ENCODE data around the gene PAX2. TPM values are rescaled to one million over a fixed set of nuclear protein-coding genes. Genes with fewer than 3 reads are reported as not detected.

PAX2 gene
- total and polyA plus RNA-seq, 2 of the 8 experiments (the other 6 are each of a cell fraction or from before 2014, with no cell fraction given) = 0.02 TPM; not detected in 1

DNA sequence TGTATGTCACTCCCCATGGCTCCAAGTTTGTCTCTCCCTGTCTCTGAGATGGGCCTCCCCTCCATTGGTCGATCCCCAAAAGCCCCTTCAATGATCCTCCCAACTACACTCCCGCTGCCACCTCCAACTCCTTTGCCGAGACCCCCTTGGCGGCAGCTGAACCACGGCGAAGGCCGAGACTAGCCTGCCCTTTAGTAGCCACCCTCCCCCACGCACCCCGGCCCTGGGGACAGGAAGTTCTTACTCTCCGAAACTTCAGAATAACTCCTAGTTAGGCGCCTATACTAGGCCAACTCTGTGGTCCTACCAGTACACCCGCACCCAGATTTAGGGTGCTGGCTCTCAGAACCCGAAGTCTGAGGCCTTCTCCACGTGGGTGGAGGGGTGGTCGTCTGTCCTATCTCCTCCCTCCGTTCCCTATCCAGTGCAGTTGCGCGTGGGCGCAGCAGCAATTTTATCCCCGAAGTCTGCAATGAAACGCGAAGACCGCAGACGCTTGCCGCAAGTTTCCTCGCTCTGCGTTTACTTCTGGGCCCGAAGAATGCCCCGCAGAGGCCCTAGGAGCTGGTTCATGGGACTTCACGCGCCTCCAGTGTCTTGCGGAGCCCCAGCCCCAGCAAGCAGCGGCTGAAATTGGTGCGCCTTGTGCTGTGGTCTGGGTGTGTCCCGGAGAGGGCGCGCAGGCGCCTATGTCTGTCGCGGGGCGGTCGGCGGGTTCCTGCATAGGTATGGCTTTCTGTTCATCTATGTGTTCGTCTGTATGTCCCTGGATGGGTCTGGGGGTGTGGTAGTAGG lies 84.7 kb downstream of the PAX2 start:
- Histone ChIP-seq H3K4me1 (replicated peaks in 1 of 4; ENCODE audit: control insufficient read depth in 3 of 4, insufficient read depth in 4 of 4, low read length in 3 of 4) (peaks cover 4 to 26% (median 20%) of the 10 kb centered on the region in 4 experiments), H3K4me2 (ENCODE audit: insufficient read depth in 1 of 2, low read depth in 2 of 2, low read length in 2 of 2) (peak overlapping the region; percentile 43 to 51; a peak in 3 of 4 replicates), H3K79me2 (ENCODE audit: control insufficient read depth in 1 of 2, insufficient read depth in 2 of 2, low read length in 2 of 2) (no peaks in the 10 kb centered on the region), H2BK20ac (ENCODE audit: low read length) (no peak overlapping the region), H4K5ac (ENCODE audit: insufficient read length, low read depth, low read length) (no peak overlapping the region), H4K91ac (replicated peaks; ENCODE audit: insufficient read length, low read length) (no peak overlapping the region), H2BK12ac (ENCODE audit: low read depth, low read length) (peak overlapping the region; percentile 60; the same call in 1 of the 2 replicates), H2BK120ac (replicated peaks; ENCODE audit: low read depth, low read length) (no peak overlapping the region), H3K9ac (replicated peaks in 1 of 4; ENCODE audit: extremely low read depth in 1 of 4, low read depth in 3 of 4, low read length in 3 of 4) (no peak overlapping the region), H3K4me3 (ENCODE audit: extremely low read depth in 1 of 4, insufficient read depth in 2 of 4, low read depth in 3 of 4, low read length in 4 of 4) (no peak overlapping the region), H4K20me1 (replicated peaks in 1 of 2; ENCODE audit: control insufficient read depth in 1 of 2, insufficient read depth in 2 of 2, low read length in 2 of 2) (peaks cover 11 to 15% of the 10 kb centered on the region in 2 experiments), H3K14ac (ENCODE audit: insufficient read length) (no peak overlapping the region), H3K79me1 (ENCODE audit: low read depth, low read length) (no peaks in the 10 kb centered on the region), H3K23ac (ENCODE audit: insufficient read length) (no peak overlapping the region), H2BK15ac (ENCODE audit: low read length) (peak overlapping the region; percentile 72; the same call in 1 of the 2 replicates), H3K36me3 (ENCODE audit: control insufficient read depth in 2 of 4, insufficient read depth in 4 of 4, low read length in 3 of 4) (peaks cover 0 to 8% (median 0%) of the 10 kb centered on the region in 4 experiments; a peak in 1 of 8 replicates), H3K9me3 (ENCODE audit: insufficient read depth in 2 of 2, low read depth in 1 of 2, low read length in 1 of 2) (no peaks in the 10 kb centered on the region), H3K18ac (ENCODE audit: extremely low read depth, low read length) (no peak overlapping the region), H2AFZ (ENCODE audit: low read length) (no peak overlapping the region), H3K56ac (replicated peaks; ENCODE audit: insufficient read length, low read depth, low read length) (no peak overlapping the region), H3K4ac (replicated peaks; ENCODE audit: insufficient read length, low read depth, low read length) (no peak overlapping the region), H3K27me3 (replicated peaks in 1 of 4; ENCODE audit: control insufficient read depth in 3 of 4, extremely low read depth in 1 of 4, insufficient read depth in 3 of 4, low read length in 3 of 4) (peaks cover 82 to 96% (median 94%) of the 10 kb centered on the region in 4 experiments), H3K27ac (ENCODE audit: low read depth, low read length) (no peak overlapping the region), H3K23me2 (ENCODE audit: low read depth, low read length) (peaks cover 2% of the 10 kb centered on the region; the same call in 1 of the 2 replicates), H4K8ac (ENCODE audit: extremely low read depth, insufficient read depth, low read length) (peak overlapping the region; percentile 57; the same call in 1 of the 2 replicates), H2BK5ac (ENCODE audit: low read depth, low read length) (no peak overlapping the region), H2AK5ac (ENCODE audit: low read depth, low read length) (0 out of 2 replicates have a peak overlapping the region, but pooled peaks have one; percentile 39)
- ChIA-PET CTCF (ENCODE audit: partially characterized antibody) (interaction anchor here (0.9 to 8.1 kb wide), 7 partner anchors 13 to 95 kb away, joined by 3 to 74 read pairs (median 3); no protein-coding TSS in a partner anchor), POLR2A (ENCODE audit: partially characterized antibody) (no interaction called here)
- FAIRE-seq = no peak
- TF ChIP-seq EGR1 (IDR thresholded peaks at IDR 0.05; ENCODE audit: borderline replicate concordance, low read depth, low read length) = no peak
- peak; percentile 98 for TF ChIP-seq EZH2 (IDR thresholded peaks at IDR 0.05; ENCODE audit: low read depth, low read length, severe bottlenecking)
- TF ChIP-seq CBX8 (IDR thresholded peaks at IDR 0.05; ENCODE audit: borderline replicate concordance, low read depth, low read length) = peak; percentile 78; the same call in 1 of the 2 replicates
- TF ChIP-seq SUZ12 (IDR thresholded peaks at IDR 0.05; ENCODE audit: low read length) = peak; percentile 99
- peak; percentile 84 for TF ChIP-seq RNF2 (IDR thresholded peaks at IDR 0.05; ENCODE audit: borderline replicate concordance, low read depth, low read length, missing control alignments, poor library complexity, severe bottlenecking)
- no peak for TF ChIP-seq HDAC2 (IDR thresholded peaks at IDR 0.05; ENCODE audit: borderline replicate concordance in 1 of 2, low read depth in 2 of 2, low read length in 2 of 2)
- 13% methylated on average over 44 of the region's 44 CpGs; no CpG with 5 or more reads in 1 of the 2 experiments for WGBS, 2 experiments (ENCODE audit: extremely low coverage in 1 of 2, insufficient coverage in 1 of 2, insufficient read length in 1 of 2, insufficient replicate concordance in 2 of 2, low coverage in 1 of 2, low lambda C conversion rate in 2 of 2, missing lambda C conversion rate in 1 of 2)
- no peak for DNase-seq (ENCODE audit: low read depth in 1 of 2, low spot score in 2 of 2)

Measured in H1 (cell line).